Stimulated activated CD4-positive, alpha-beta T cell treated with anti-CD3 and anti-CD28 coated beads, Interleukin-1b, Interleukin-23, amount 100 ng/mL, for 4 hours (primary cell): ENCODE data around the gene PPP2R2B.

ENCODE experiments used
- DNase-seq, 2 donors: peaks; one replicate each; pipeline ENCODE4 v3.0.0-alpha.2; 2020; ENCODE audit warnings: low read depth in 2 of 2

PPP2R2B gene

DNA sequence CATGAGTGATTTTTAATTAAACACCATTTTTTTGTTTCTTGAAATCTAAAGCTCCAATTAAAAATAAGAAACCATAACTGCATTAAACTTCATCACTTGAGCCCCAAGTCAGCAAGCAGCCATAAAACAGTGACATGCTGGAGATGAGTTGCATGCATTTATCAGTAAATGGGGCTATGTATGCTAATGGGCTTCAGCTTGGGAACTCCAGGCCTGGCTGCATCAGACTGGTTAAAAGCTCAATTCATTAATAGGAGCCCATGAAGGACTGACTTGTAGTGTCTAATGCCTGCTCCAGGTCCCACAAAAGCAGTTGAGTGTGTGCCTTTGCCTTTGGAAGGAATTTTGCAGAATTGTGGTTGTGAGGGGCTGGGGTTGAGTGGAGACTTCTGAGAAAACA is 328.9 kb downstream of the PPP2R2B start:
- no peak for DNase-seq

DNA sequence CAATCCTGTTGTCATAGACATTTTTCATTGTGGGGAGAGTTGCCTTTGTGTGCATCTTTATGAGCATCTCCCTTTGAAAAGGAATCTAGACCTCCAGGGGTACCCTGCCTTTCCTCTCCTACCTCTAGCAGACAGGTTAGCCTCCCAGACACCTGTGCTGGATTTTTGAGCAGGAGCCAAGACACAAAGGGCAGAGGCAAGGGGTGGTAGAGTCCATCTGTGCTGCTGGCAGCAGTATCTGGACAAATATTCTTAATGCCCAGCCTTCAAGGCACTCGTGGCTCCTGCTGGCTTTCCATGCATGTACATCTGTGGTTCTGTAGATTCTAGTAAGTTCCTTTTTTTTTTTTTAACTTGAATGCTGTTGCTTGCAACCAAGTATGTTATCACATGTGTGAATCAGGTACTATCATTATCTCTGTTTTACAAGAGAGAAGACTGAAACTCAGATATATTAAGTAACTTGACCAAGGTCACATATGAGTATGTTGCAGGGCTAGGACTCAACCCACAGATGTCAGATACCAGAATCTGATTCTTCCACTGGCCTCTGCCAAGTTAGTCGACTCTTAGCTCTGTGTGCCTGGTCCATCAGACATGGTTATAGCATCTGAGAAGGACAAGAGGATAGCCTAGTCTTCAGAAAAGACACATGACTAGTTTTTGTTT is 329.6 kb downstream of the PPP2R2B start:
- no peak for DNase-seq

DNA sequence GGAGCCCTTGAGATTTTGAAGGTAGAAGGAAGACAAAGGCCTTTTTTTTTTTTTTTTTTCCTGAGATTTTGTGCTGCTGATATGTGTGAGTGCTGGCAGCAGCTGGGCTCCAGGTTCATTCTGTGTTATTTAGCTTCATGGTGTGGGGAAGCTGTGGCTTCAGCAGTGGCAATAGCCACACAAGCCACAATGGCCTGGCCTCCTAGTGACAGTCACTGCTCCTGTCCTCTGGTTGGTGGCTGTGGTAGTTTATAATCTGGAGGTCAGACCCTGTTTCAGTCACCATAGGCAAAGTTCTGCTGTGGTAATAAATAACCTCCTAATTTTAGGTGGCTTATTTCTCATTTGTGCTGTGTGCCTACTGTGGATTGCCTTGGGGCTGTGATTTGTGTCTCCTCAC is 334.3 kb downstream of the PPP2R2B start:
- no peak for DNase-seq

DNA sequence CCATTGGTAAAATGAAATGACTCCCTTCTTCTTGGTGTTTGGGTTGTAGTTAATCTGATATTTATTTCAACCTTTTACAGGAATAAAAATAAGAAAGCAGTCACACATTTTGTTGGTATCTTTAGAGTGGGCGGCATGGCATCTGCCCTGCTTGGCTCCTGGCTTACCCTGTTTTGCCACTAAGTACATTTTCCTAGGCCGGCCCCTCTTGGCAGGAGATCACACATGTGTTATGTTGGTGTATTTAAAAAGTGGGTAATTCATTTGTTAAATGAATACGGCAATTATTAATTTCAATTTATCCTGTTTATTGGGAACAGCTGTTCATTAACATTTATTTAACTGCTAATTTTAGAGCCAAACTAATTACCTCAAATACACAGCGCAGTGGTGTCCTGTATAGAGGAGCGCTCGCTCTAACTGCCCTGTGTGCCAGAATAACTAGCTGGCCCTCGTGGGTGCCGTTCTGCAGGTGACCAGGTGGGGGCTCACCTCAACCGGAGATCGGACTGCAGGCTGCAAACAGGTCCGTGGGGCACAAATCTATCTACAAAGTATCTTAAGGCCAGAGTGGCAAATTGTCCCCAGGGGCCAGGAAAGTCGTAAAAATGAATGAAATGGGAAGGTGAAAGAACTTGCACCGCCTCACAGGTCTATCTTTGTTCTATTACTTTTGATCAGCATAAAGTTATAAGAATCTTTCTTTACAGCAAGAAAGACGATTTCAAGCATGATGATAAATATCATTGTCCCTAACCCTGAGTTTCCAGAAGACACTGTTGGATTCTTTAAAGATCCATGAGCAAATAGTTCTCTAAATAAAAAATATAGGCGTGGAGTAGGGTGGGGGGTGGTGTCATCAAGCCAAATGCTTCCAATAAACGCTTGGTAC is 336.4 kb downstream of the PPP2R2B start:
- peak; percentile 49 to 58 for DNase-seq

DNA sequence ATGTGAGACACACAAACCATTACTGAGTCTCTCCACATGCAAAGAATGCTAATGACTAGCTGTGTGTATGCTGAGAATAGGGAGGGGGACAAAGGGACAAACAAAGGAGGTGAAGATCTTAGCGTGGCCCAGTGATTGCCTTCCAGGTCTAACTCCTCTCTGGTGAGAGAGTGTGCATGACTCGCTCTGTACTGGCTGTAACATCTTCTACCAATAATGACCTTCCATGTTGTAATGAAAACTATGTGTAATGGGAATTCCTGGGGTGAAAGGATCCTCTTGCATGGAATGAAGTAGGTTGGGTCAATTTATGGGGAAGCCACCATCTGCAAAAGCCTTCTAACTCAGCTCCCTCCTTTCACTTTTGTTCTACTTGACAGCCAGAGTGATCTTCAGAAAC is 338.1 kb downstream of the PPP2R2B start:
- no peak for DNase-seq

DNA sequence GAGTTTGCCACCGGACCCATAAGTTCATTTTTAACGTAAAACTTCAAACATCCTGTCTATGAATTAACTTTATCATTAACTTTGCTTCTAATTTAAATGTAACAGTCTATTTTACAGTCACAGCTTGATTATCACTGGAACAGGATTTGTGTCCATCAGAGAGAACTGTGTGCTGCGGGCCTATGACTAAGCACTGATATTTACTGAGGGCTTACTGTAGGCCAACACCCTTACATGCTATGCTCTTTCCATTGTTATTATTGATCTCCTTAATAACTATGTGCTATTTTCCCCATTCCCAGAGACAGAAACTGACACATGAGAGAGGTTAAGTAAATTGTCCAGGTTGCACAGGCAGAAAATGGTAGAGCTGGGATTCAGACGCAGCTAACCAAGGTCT is 338.6 kb downstream of the PPP2R2B start:
- no peak for DNase-seq

DNA sequence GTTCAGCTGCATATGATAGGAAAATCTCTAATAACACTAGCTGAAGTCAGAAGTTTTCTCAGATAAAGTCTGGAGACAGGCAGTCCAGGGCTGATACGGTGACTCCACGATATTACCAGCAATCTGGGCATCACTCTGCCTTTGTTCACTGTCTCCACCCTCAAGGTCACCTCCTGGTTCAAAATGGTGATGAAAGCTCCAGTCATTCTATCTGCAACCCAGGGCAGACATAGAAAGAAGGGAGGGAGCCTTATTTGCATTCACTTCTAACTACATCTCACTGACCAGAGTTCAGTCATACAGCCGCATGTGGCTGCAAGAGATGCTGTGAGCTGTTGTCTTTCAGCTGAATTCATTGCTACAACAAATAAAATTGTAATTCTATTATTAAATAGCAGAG is 340.1 kb downstream of the PPP2R2B start:
- DNase-seq = no peak

DNA sequence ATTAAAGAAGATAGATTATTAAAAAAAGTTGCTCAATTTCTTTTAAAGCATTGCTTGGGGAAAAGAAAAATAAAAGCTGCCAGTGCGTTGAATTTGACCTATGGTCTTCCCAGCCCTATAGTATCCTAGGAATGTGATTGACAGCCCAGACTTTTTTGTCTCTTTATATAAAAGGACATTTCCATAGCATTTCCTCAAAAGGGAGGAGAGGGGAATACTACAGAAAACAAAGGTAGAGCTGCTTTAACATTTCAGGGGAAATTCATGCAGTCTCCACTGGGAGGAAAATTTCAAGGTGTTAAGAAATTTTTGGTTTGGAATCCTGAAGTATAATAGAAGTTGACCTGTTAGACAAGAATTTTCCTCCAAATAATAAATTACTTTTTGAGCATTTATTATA is 344.7 kb downstream of the PPP2R2B start:
- no peak for DNase-seq

DNA sequence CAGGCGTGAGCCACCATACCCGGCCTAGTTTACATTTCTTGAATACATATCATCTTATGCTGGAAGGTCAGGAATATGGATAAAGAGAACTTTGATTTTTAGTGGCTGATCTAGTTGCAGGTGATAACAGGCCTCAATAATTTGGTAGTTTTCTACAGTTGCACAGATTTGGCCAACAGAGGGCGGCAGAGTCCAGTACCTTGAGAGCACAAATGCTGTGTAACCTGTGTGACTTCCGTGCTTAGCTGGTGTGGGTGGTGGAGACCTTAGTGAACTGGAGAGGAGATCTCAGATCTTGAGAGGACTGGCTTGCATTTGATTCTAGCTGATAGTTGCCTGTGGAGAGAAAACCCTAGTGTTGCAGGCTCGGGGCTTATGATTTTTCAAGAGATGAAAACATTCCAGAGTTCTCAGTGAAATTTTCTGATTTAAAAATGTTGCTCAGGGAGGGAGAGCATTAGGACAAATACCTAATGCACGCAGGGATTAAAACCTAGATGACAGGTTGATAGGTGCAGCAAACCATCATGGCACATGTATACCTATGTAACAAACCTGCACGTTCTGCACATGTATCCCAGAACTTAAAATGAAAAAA is 345.2 kb downstream of the PPP2R2B start:
- DNase-seq = peak; percentile 57 to 70
